GM12873 (cell line): ENCODE results near the gene ASCC1.

ENCODE experiments used
- TF ChIP-seq, protein P1 (sequence below): IDR thresholded peaks from 2 replicates; pipeline ENCODE4 v1.5.1; 2012; ENCODE audit warnings: low read depth, mild to moderate bottlenecking, moderate library complexity, low read length, control low read depth; ENCODE audit not compliant: insufficient read depth; ENCODE audit errors: missing control alignments

The ASCC1 gene

DNA sequence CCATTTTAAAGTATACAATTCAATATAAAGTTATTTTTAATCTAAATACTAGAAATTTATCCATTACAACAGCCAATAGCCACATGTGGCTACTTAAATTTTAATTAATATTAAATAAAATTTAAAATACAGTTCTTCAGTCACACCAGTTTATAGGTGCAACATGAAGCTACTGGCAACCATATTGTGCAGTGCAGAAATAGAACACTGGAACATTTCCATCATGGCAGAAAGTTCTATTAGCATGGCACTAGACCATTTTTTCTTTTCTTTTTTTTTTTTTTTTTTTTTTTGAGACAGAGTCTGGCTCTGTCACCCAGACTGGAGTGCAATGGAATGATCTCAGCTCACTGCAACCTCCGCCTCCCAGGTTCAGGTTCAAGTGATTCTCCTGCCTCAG lies 5.2 kb upstream of the ASCC1 start:
- TF ChIP-seq, protein P1, sequence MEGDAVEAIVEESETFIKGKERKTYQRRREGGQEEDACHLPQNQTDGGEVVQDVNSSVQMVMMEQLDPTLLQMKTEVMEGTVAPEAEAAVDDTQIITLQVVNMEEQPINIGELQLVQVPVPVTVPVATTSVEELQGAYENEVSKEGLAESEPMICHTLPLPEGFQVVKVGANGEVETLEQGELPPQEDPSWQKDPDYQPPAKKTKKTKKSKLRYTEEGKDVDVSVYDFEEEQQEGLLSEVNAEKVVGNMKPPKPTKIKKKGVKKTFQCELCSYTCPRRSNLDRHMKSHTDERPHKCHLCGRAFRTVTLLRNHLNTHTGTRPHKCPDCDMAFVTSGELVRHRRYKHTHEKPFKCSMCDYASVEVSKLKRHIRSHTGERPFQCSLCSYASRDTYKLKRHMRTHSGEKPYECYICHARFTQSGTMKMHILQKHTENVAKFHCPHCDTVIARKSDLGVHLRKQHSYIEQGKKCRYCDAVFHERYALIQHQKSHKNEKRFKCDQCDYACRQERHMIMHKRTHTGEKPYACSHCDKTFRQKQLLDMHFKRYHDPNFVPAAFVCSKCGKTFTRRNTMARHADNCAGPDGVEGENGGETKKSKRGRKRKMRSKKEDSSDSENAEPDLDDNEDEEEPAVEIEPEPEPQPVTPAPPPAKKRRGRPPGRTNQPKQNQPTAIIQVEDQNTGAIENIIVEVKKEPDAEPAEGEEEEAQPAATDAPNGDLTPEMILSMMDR: no peak

GRCh38 chr10:72220637-72221036 lies 4.6 kb upstream of the ASCC1 start:
- TF ChIP-seq, protein P1: no peak

DNA sequence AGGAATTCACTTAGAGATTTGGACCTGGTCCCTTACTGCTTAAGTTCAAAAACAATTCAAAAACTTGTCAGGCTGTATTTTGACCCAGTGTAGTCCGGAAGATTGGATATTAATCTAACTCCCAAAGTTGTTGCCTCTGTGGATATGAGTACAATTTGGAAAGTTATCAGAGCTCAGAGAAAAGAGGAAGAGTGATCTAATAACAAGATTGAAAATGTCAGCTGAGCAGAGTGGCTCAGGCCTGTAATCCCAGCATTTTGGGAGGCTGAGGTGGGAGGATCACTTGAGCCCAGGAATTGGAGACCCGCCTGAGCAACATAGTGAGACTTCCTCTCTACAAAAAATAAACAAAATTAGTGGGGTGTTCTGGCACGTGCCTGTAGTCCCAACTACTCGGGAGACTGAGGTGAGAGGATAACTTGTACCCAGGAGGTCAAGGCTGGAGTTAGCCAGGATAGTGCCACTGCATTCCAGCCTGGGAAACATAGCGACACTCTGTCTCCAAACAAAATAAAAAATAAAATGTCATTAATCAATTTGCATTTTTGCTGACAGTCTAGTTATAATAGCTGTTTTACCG lies 3.2 kb upstream of the ASCC1 start:
- TF ChIP-seq, protein P1: no peak

- TF ChIP-seq, protein P1: no peak
These were observed 2.6 kb upstream of the ASCC1 start for GRCh38 chr10:72218726-72219125.

DNA sequence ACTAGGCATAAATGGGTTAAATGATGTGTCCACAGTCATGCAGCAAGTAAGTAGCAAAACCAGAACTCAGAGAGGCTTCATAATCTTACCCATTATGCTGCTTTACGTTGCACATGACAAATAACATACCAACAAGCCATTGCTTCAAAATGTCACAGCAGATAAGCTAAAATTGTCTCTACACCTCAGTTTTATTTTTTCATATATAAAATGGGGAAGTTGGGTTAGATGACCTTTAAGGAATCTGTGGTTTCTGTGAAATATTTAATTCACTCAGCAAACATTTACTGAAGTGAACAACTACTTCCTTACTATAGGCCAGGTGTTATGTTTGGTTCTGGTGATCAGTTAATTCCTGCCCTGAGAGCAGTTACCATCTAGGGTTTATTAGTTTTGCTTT lies 2.2 kb upstream of the ASCC1 start:
- TF ChIP-seq, protein P1: no peak

DNA sequence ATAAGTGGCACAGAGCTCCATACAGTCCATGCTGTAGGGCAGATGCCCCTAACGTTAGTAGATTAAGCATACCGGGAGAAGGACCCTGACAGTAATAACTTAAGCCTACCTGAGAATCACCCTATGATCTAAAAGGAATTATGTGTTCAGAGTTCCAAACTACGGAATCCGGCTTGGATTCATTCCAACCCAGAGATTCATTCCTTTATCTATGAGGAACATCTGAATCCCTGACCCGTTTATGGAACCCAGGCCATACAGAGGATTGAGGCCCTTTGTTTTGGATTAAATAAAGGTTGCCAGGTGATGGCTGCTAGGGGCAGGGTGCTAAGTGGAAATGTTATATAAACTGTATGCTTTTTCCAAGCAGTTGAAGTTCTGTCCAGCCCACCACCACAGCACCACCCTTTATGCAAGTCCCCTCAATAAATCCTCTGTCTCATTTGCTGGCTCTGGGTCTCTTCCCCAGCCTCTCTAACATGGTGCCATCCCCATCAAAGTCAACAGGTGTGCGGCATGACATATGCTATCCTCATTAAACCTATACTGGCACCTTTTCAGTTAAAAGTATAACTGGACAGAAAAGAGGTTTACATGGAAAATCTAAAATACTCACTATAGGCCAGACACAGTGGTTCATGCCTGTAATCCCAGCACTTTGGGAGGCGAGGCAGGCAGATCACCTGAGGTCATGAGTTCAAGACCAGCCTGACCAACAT lies 9.4 kb downstream of the ASCC1 start:
- TF ChIP-seq, protein P1: no peak

DNA sequence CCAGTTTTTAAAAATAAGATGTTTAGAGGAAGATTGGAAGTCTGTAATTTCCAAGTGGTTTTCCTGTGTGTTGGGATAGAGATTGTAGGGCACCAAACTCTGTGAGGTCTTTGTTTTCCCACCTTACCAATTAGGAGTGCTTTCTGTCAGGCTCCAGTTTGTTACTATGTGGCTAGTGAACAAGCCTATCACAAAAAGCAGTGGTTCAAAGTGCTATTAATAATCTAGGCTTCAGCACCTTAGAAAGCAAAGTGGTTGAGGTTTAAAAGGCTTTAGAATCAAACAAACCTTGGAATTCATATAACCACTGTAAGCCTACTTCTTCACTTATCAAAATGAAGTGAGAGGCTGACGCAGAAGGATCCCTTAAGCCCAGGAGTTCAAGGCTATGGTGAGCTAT lies 11.4 kb downstream of the ASCC1 start:
- TF ChIP-seq, protein P1: no peak
